Thoracic aorta (tissue), 2 donors: Measurements from ENCODE around the gene FAM131B. TPM values are rescaled to one million over a fixed set of nuclear protein-coding genes. Genes with fewer than 3 reads are reported as not detected.
A peak's percentile ranks its signal among the peaks of the same experiment; 100 is the strongest.

Source experiments
- ATAC-seq: fragments of 150-250 bp; one replicate; pipeline ENCODE4 v1.8.0; 2017; ENCODE audit warnings: low read depth; ENCODE audit not compliant: insufficient number of reproducible peaks, low FRiP score
- DNase-seq: peaks from one replicate; pipeline ENCODE4 v3.0.0-alpha.2; 2020; ENCODE audit warnings: low spot score
- H3K27ac ChIP-seq, 2 donors: fragments of 200-600 bp; sonication (generic); 1 replicate in 1 of 2; 2 replicates in 1 of 2; pipeline ENCODE4 v1.5.1; 2016; ENCODE audit warnings: mild to moderate bottlenecking in 2 of 2, moderate library complexity in 2 of 2
- H3K27me3 ChIP-seq: fragments of 200-600 bp; sonication (generic); replicated peaks from 2 replicates; pipeline ENCODE4 v1.6.0; 2016; ENCODE audit warnings: mild to moderate bottlenecking; ENCODE audit not compliant: insufficient read depth
- H3K36me3 ChIP-seq: fragments of 200-600 bp; sonication (generic); one replicate; pipeline ENCODE4 v1.5.1; 2016
- H3K4me1 ChIP-seq, 2 donors: fragments of 200-600 bp; sonication (generic); 1 replicate in 1 of 2; 2 replicates in 1 of 2; pipeline versions ENCODE4 v1.5.1 to v1.6.0; 2016; ENCODE audit warnings: low read depth in 2 of 2, mild to moderate bottlenecking in 1 of 2; ENCODE audit not compliant: control insufficient read depth in 1 of 2
- H3K4me3 ChIP-seq: fragments of 200-600 bp; sonication (generic); 2 replicates; pipeline ENCODE4 v1.5.1; 2016; ENCODE audit warnings: mild to moderate bottlenecking
- H3K9me3 ChIP-seq: fragments of 200-600 bp; sonication (generic); 2 replicates; pipeline ENCODE4 v1.5.1; 2016
- total RNA-seq, 2 donors: library from RNA; depleted of rRNA; stranded (reverse); fragments of >200 nt; gene quantifications; one replicate each; pipeline versions ENCODE4 v1.1.0 to v1.2.3, GENCODE V29; 2016
- TF ChIP-seq, protein P1 (sequence below): fragments of 200-600 bp; sonication (generic); IDR thresholded peaks from one replicate; pipeline ENCODE4 v1.5.1; 2019; ENCODE audit warnings: antibody characterized with exemption

FAM131B gene
- total RNA-seq, result 1 to 10 TPM; 2.3 to 3.3 TPM

DNA sequence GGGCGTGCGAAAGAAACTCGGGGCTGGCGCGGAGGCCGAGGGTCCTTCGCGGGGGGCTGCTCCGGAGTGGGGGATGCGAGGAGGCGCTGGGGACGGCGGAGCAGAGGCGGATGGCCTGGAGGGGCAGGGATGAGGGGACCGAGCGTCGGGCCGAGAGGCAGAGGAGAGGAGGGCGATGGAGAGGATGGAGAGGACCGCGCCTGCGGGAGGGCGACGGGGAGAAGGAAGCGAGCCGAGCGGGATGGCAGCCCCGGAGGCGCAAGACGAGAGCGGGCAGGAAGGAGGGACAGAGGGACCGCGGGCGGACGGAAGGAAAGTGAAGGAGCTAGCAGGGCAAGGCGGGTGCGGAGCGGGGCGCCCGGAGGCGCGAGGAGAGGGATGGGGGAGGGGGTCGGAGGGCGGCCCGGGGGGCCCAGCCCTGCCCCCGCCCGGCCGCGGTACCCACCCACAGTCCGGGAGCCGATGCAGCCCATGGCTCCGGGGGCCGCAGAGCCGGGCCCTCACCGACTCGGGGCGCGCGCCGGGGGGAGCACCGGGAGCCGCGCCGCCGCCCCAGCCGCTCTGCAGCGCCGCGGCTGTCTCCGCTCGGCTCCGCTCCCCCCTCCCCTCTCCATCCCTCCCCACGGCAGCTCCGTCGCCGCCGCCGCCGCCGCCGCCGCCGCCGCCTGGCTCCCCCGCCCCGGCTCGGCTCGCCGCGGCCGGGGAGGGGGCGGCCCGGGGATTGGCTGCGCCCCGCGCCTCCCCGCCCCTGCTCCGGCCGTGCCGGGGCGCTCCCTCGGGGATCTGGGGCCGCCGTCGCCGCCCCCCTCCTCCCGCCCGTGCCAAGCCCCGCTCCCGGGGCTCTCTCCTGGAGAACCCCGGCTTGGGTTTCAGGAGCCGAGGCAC lies at the start of gene FAM131B:
FAM131B (minus strand) TSS at position 583 of the 885 bp plus-strand sequence; CDS start at position 473, 110 bp downstream.
- ATAC-seq (peak; percentile 19), DNase-seq (no peak)
- Histone ChIP-seq H3K27ac (no peak within 1 kb of the TSS), H3K36me3 (no peaks in the 10 kb centered on the region), H3K4me1 (peaks cover 6 to 11% of the 10 kb centered on the region in 2 donors), H3K27me3 (peaks cover 4% of the 10 kb centered on the region), H3K9me3 (no peaks in the 10 kb centered on the region), H3K4me3 (peak within 1 kb of the TSS; percentile 75)
- TF ChIP-seq, protein P1, sequence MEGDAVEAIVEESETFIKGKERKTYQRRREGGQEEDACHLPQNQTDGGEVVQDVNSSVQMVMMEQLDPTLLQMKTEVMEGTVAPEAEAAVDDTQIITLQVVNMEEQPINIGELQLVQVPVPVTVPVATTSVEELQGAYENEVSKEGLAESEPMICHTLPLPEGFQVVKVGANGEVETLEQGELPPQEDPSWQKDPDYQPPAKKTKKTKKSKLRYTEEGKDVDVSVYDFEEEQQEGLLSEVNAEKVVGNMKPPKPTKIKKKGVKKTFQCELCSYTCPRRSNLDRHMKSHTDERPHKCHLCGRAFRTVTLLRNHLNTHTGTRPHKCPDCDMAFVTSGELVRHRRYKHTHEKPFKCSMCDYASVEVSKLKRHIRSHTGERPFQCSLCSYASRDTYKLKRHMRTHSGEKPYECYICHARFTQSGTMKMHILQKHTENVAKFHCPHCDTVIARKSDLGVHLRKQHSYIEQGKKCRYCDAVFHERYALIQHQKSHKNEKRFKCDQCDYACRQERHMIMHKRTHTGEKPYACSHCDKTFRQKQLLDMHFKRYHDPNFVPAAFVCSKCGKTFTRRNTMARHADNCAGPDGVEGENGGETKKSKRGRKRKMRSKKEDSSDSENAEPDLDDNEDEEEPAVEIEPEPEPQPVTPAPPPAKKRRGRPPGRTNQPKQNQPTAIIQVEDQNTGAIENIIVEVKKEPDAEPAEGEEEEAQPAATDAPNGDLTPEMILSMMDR, result no peak

DNA sequence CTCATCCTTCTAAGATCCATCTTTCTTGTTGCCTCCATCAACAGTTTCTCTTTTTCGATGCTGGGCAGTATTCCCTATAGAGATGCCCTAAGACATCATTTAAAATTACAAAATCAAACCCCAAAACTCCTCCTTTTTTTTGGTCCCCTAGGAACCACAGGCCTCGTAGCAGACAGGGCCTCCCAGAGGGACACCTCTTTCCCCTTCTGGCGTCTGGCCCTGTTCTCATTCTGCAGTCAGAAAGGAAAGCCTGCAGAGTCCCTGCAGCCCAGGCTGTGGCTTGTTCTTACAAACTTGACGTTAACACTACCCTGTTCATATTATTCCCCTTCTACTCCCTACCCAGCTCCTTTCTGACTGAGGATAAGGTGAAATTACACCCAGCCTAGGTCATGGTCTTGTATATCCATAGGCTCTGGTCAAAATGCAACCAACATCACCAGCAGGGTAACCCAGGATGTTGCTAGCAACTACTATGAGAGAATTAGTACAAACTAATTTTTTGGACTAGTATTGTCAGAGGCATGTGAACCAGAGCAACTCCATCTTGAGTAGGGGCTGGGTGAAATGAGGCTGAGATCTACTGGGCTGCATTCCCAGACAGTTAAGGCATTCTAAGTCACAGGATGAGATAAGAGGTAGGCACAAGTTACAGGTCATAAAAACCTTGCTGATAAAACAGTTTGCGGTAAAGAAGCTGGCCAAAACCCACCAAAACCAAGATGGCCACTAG lies 49.6 kb upstream of the FAM131B start:
- H3K9me3 ChIP-seq, result no peaks in the 10 kb centered on the region
- no peak for ATAC-seq
- no peak overlapping the region for H3K27ac ChIP-seq
- no peaks in the 10 kb centered on the region for H3K27me3 ChIP-seq
- H3K4me3 ChIP-seq, result no peak overlapping the region
- TF ChIP-seq, protein P1, result no peak
- H3K4me1 ChIP-seq, result peaks cover 19 to 42% of the 10 kb centered on the region in 2 donors
- DNase-seq, result no peak
- no peaks in the 10 kb centered on the region for H3K36me3 ChIP-seq

DNA sequence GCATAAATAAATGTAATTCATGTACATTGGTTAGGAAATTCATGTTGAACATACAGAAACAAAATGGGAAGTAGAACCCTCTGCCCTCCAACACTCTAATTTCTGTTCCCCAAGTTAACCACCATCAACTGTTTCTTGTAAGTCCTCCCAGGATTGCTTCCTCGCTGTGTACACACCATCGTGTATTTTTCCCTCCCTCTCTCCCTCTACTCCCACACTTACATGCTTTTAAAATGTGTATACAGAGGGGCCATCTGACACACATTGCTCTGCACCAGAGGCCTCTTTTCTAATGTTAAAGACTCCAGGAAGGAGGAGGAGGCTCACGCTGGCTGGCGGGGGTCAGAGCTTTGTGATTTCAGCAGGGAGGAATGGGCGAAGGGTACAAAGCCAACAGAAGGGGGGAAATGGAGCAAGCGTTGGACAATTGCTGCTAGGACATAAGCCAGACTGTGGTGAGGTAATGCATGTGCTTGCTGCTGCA lies 48.0 kb upstream of the FAM131B start:
- Histone ChIP-seq H3K27me3 (no peaks in the 10 kb centered on the region), H3K4me1 (peaks cover 19 to 42% of the 10 kb centered on the region in 2 donors), H3K36me3 (no peaks in the 10 kb centered on the region), H3K9me3 (no peaks in the 10 kb centered on the region), H3K4me3 (peak overlapping the region; percentile 18), H3K27ac (no peak overlapping the region)
- TF ChIP-seq, protein P1, result no peak
- ATAC-seq (no peak), DNase-seq (no peak)

DNA sequence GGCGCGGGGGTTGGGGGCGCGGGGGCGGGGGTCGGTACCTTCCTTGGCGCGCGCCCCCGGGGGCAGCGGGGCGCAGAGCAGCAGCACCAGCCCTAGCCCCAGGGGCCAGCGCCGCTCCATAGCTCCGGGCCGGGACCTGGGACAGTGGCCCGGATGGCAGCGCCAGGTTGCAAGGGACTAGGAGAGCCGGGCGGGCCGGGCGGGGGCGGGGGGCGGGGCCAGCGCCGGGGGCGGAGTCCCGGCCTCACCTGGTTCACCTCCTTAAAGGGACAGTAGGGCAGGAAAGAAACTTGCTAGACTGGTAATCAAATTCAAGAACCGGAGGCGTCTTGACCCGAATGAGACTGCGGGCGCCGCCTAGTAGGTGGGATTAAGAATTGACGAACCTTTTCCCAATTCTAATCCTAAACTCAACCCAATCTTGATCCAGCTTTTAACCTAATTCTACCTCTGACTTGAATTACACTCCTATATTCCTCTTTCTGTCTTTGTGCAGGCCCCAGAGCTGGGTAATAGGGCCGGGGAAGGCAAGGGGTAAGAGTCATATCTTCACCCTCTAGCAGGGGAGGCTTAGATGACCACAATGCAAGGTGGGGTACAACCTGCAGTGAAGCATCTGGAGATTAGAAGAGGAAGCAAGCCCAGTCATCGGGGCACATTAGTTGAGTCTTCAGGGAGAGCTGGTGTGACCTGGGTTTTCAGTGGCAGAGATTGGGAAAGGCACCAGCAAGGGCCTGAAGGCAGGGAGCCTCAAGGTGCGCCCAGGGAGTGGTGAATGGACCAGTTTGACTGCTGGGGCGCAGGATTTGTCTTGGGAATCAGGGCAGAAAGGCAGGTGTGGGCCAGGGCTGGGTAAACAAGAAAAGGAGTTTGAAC lies 46.4 kb upstream of the FAM131B start, which contains the start of gene EPHA1:
EPHA1 (minus strand) TSS at position 171 of the 876 bp plus-strand sequence; CDS start at position 120, 51 bp downstream.
- Histone ChIP-seq H3K36me3 (no peaks in the 10 kb centered on the region), H3K4me1 (peaks cover 19 to 42% of the 10 kb centered on the region in 2 donors), H3K4me3 (peak within 1 kb of the TSS; percentile 49), H3K27me3 (no peaks in the 10 kb centered on the region), H3K9me3 (no peaks in the 10 kb centered on the region), H3K27ac (no peak within 1 kb of the TSS)
- TF ChIP-seq, protein P1, result peak; percentile 19
- ATAC-seq (no peak), DNase-seq (no peak)
